Activated CD8-positive, alpha-beta memory T cell treated with anti-CD3 and anti-CD28 coated beads, Interleukin-2, amount 50 U/mL, for 48 hours (primary cell): ENCODE measurements around the gene MIOS.
"Not testable (repeated sequence)": the region's sequence is repeated elsewhere in the genome, so short reads cannot be mapped to it uniquely, and the experiment has no call there.

Experiments
- DNase-seq: peaks from one replicate; pipeline ENCODE4 v3.0.0-alpha.2; 2020

Gene MIOS

DNA sequence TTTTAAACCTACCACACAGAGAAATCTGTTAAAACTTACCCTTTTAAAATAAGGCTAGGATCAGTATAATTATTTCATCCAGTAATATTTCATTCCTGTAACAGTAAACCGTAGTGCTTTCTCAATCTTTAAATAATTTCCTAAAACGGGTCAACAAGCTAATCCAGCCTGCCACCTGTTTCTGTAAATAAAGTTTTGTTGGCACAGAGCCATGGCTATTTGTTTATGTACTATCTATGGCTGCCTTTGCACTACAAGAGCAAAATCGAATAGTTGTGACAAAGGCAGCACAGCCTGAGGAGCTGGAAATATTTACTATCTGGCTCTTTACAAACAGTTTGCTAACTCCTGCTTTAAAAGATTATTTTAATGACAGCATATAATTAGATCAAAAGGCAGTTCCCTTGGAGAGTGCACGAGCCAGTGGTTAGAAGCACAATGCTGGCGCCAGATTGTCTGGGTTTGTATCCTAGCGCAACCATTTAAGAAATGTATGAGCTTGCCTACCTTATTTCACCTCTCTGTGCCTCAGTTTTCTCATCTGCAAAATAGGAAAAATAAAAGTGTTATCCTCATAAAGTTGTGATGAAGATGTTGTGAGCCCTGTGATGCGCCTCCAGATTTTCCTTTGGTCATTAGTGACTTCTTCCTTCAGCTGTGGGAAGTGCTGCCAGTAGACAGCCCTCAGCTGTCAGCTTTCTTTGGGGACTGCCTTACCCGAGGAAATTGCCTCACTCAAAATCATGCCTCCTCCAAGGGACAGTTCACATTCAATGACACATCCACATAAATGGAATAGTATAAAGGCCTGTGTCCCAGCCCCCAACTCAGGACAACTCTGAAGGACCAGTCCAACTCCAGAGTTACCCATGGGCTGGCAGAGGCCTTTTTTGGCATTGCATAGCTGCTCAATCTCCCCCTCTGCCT is 11.8 kb upstream of the MIOS start:
- no peak for DNase-seq

DNA sequence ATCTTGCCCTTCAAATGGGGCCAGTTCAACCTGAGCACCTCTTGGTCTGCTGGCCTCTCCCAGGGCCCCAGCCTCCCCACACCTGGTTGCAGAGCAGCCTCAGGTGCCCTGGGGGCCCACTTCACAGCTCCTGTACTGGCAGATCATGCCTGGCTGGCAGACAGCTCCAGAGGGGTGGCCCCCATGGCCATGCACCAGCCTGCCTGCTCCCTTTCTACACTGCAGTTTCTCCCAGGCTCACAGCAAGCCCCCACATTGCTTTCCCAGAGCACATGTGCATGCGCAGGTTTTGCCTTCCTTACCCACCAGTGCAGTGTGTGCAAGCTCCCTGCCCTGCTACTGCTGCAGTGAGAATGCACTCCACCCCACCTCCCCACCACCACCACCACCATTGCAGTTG is 9.8 kb upstream of the MIOS start:
- no peak for DNase-seq

GRCh38 chr7:7557252-7557651 is 9.4 kb upstream of the MIOS start:
- no peak for DNase-seq

DNA sequence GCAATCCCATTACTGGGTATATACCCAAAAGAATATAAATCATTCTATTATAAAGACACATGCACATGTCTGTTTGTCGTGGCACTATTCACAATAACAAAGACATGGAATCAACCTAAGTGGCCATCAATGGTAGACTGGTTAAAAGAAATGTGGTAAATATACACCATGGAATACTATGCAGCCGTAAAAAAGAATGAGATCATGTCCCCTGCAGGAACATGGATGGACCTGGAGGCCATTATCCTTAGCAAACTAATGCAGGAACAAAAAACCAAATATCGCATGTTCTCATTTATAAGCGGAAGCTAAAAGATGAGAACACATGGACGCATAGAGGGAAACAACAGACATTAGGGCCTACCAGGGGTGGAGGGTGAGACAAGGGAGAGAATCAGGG is 5.1 kb upstream of the MIOS start:
- not testable (repeated sequence) for DNase-seq

DNA sequence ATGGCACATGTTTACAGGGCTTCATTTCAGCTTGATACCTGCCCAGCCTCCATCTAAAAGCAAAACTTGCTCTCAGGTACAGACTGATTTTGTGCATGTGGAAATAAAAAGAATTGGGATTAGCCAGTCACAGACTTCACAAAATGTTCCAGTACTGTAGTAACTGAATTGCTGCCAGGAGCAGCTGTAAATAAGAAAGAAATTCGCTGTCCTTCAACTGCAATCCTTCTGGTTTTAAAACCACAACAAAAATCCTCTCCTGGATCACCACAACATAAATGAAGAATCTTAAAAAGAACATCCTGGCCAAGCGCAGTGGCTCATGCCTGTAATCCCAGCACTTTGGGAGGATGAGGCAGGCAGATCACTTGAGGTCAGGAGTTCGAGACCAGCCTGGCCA is 3.9 kb upstream of the MIOS start:
- no peak for DNase-seq

- DNase-seq, result no peak
These were observed 3.4 kb upstream of the MIOS start for GRCh38 chr7:7563269-7563668.

DNA sequence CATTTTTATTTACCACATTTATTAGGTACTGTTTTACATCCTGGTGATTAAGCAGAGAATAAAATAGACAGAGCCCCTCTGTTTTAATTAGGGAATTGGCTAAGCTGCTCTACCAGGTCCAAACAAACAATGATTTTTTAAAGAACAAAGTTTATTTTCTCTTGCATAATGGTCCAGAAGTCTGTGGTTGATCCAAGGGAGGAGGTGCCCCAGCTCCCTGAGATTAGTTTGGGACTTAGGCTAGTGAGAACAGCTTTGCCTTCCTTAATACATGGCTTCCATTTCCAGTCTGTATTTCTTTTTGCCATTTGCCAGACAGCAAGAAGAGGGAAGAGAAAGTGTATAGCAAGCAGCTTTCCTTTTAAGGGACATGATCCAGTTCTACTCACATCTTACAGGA is 2.9 kb upstream of the MIOS start:
- no peak for DNase-seq

GRCh38 chr7:7564323-7564780 is 2.3 kb upstream of the MIOS start:
- DNase-seq, result no peak

- no peak for DNase-seq
These were observed 1.5 kb upstream of the MIOS start for GRCh38 chr7:7565018-7565680.

DNA sequence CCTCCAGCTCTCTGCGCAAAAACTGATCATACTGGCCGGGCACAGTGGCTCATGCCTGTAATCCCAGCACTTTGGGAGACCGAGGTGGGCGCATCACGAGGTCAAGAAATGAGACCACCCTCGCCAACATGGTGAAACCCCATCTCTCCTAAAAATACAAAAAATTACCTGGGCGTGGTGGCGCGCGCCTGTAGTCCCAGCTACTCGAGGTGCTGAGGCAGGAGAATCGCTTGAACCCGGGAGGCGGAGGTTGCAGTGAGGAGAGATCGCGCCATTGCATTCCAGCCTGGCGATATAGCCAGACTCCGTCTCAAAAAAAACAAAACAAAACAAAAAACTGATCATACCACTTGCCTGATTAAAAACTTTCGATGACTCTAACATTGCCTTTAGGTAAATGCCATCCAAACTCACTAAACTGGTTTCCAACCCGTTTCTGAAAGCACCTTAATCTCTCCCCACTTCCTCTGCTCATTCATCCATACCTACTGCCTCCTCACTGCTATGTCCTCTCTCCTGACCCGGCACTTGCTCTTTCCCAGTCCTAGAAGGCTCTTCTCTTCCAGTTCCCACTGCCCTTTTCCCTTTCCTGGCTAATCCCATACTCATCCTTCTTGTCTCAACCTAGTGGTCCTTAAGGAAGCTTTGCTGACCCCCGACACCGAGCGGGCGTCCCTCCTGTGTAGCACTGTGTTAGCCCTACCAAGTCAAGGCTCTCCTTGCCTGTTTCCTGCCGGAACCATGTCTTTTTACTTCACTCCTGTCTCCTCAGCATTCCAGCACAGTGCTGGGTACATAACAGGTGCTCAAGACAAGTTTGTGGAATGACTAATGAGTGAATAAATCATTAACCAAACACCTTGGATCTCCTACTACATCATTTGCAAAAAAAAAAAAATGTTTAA is 686 bp upstream of the MIOS start:
- no peak for DNase-seq

DNA sequence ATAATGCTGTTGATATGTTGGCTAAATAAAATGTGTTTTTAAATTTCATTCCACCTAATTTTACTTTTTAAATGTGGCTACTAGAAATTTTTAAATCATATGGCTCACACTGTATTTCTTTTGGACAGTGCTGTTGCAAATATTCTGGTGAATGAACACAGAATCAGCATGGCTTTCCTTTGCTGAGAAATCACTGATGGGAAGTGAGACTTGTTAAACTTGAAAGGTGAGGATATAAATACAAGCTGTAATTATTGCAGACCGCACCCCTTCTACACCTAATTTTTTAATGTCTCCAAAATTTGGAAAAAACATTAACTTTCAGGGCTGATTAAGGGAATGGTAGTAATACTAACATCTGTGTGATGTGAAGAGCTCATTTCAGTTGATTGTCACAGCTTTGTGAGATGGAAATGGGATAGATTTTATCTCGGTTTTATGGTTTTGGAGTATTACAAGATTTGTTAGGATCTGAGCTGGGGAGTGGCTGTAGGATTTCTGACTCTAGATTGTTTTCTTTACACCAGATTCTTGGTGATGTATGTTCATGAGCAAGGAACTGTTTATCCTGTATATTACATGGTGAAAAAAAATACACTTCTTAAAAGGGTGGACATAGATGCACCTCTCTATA is 1.3 kb downstream of the MIOS start:
- DNase-seq, result no peak

DNA sequence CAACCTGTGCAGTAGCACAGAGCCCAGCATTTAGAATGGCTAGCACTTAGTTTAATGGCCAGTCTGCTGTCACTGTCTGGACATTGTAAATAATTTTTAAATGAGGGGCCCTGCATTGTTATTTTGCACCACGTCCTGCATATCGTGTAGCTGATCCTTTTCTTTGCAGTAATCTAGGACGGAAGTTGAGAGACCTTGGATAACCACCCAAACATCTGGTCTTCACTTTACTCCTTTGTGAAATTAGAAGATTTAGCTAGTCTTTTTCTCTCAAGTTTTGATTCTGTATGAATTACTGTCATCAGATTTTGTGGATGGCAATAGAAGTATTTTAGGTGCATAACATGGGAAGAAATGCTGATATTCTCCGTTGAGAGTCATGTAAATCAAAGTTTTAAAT is 1.9 kb downstream of the MIOS start:
- DNase-seq, result no peak

DNA sequence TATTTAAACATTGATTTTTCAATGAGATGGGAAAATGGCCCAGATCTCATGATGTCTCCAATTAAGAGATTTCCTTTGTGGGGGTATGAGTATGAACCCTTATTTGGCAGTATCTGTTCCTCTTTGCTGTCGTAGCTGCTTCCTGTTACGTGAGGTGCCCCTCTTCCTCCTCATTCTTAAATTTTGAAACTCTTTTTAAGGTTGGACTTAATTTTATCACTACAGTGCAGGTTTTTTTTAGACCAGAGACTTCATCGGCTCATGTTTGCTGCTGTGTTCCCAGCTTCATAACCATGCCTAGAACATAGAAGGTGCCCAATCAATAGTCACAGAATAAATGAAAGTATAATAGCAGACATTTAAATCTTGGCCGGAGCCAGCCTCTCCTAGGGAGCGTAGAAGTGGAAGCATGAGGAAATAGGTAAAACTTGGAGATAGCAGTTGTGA is 2.4 kb downstream of the MIOS start:
- DNase-seq, result no peak

GRCh38 chr7:7569615-7570014 is 2.9 kb downstream of the MIOS start:
- DNase-seq, result no peak

- no peak for DNase-seq
These were observed 3.9 kb downstream of the MIOS start for GRCh38 chr7:7570584-7570983.

DNA sequence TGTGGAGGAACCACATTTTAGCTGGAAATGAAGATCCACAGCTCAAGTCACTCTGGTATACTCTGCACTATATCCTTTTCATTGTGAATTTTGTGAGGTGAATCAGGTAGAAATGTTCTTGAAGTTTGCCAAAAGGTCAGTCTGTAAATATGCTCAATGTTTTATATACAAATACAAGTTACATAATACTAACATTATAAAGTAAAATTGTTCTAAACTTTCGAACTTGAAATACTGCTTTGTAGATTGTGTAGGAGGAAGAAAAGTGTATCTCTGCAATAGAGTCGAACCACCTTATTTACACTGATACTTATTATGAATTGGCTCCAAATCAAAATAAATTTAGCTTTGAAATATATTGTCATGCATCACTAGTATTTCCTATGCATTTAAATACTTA is 7.0 kb downstream of the MIOS start:
- no peak for DNase-seq

- no peak for DNase-seq
These were observed 9.7 kb downstream of the MIOS start for GRCh38 chr7:7576344-7576743.

GRCh38 chr7:7577888-7578287 is 11.2 kb downstream of the MIOS start:
- DNase-seq, result no peak

GRCh38 chr7:7579638-7580037 is 13.0 kb downstream of the MIOS start:
- no peak for DNase-seq

GRCh38 chr7:7581531-7582179 is 15.0 kb downstream of the MIOS start:
- no peak for DNase-seq

GRCh38 chr7:7582596-7582995 is 15.9 kb downstream of the MIOS start:
- DNase-seq, result no peak

- DNase-seq, result no peak
These were observed 17.0 kb downstream of the MIOS start for GRCh38 chr7:7583731-7584130.
